ENCODE data around the gene C1QTNF8.
"Not testable (repeated sequence)": the region's sequence is repeated elsewhere in the genome, so short reads cannot be mapped to it uniquely, and the experiment has no call there.

The C1QTNF8 gene

GRCh38 chr16:1091992-1092552 lies 4.0 kb downstream of the C1QTNF8 start:
- no peak for DNase-seq

GRCh38 chr16:1090620-1091587 lies 5.1 kb downstream of the C1QTNF8 start:
- DNase-seq = no peak

- DNase-seq = no peak
Observed at GRCh38 chr16:1089822-1090619, 6.0 kb downstream of the C1QTNF8 start.

- DNase-seq = no peak
Observed at GRCh38 chr16:1089439-1089821, 6.6 kb downstream of the C1QTNF8 start.

GRCh38 chr16:1088295-1089170 lies 7.5 kb downstream of the C1QTNF8 start:
- DNase-seq = no peak

GRCh38 chr16:1086443-1086842 lies 9.6 kb downstream of the C1QTNF8 start:
- not testable (repeated sequence) for DNase-seq

GRCh38 chr16:1084971-1085370 lies 11.1 kb downstream of the C1QTNF8 start:
- DNase-seq = no peak

GRCh38 chr16:1082952-1083675 lies 12.9 kb downstream of the C1QTNF8 start:
- no peak for DNase-seq

- DNase-seq = no peak
Observed at GRCh38 chr16:1082266-1082951, 13.6 kb downstream of the C1QTNF8 start.

- no peak for DNase-seq
Observed at GRCh38 chr16:1081734-1082265, 14.2 kb downstream of the C1QTNF8 start.

GRCh38 chr16:1080801-1081733 lies 15.0 kb downstream of the C1QTNF8 start:
- DNase-seq = no peak

- no peak for DNase-seq
Observed at GRCh38 chr16:1079786-1080525, 16.1 kb downstream of the C1QTNF8 start.

- no peak for DNase-seq
Observed at GRCh38 chr16:1079341-1079740, 16.7 kb downstream of the C1QTNF8 start.

- DNase-seq = no peak
Observed at GRCh38 chr16:1078579-1079021, 17.4 kb downstream of the C1QTNF8 start.

GRCh38 chr16:1077877-1078578 lies 18.0 kb downstream of the C1QTNF8 start:
- no peak for DNase-seq

GRCh38 chr16:1076801-1077576 lies 19.1 kb downstream of the C1QTNF8 start:
- no peak for DNase-seq

GRCh38 chr16:1075546-1075945 lies 20.5 kb downstream of the C1QTNF8 start:
- DNase-seq = no peak

GRCh38 chr16:1074379-1074649 lies 21.7 kb downstream of the C1QTNF8 start:
- DNase-seq = no peak
